HG03565 (cell line): ENCODE measurements around the gene GNS.
"Not testable (repeated sequence)": the region's sequence is repeated elsewhere in the genome, so short reads cannot be mapped to it uniquely, and the experiment has no call there.

Experiments used
- ATAC-seq: cut with Tn5 transposase; IDR thresholded peaks from one replicate; pipeline ENCODE4 v1.9.1; 2021; ENCODE audit warnings: mild to moderate bottlenecking, moderate library complexity; ENCODE audit not compliant: unreplicated experiment

The GNS gene

DNA sequence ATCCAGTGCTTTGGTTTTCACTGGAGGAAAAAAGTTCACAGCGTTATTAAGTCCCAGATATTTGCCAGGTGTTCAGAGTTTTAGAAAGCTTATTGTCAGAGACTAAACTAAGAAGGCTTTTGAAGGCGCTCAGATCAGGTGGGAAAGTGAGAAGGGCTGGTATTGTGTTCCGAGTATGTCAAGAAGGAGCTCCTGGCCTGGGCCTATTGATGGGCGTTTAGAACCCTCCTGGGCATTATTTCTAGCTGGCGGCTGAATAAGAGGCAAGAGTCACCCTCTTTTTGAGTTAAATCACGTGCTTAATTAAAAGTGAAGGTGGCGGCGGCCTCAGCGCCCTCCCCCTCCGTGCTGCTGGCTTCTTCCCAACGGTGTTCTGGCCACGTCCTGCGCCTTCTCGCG lies 20.9 kb upstream of the GNS start:
- no peak for ATAC-seq

DNA sequence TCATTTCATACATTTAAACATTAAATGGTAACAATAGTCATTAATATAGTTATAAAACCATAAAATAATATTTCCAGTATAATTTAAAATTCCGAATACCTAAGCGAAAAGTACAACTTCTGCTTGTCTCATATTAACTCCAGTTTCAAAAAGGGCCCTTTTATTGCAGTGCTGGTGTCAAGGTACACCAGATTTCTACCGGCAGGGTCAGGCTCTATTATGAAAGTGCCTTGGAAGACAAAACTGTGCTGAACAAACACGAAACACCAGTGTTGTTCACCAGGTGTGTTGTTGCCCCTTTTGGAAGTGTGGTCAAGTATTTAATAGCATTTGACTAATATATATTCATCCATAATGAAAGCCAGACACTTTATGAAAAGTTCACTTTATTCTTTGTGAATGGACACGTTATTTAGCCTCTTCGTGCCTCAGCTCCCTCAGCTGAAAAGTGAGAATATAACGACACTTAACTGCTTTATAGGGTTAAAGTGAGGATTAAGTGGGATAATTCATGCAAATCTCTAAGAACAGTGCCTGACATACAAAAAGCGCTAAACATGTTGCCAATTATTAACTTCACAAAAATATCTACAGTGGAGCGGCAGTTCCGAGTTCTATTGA lies 20.3 kb upstream of the GNS start:
- ATAC-seq, result no peak

DNA sequence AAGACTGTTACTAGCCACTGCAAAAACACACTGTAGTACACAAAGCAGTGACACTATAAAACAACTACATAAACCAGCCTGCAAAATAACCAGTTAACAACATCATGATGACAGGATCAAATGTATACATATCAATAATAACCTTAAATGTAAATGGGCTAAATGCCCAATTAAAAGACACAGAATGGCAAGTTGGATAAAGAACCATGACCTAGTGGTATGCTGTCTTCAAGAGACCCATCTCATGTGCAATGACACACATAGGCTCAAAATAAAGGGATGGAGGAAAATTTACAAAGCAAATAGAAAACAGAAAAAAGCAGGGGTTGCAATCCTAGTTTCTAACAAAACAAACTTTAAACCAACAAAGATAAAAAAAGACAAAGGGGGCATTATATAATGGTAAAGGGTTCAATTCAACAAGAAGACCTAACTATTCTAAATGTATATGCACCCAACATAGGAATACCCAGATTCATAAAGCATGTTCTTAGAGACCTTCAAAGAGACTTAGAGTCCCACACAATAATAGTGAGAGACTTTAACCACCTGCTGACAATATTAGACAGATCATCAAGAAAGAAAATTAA lies 16.0 kb upstream of the GNS start:
- ATAC-seq, result not testable (repeated sequence)

DNA sequence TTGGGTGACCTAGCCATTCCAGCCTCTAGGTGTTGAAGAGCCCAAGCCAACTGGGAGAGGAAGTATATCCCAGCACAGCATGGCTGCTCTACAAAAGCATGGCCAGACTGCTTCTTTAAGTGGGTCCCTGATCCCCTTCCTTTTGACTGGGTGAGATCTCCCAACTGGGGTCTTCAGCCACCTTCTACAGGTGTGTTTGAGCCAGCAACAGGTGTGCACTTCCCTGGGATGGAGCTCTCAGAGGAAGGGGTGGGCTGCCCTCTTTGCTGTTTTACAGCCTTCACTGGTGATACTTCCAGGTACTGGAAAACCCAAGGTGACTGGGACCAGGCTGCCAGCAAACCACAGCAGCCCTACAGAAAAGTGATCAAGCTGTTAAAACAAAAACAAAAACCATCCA lies 14.2 kb upstream of the GNS start:
- no peak for ATAC-seq

DNA sequence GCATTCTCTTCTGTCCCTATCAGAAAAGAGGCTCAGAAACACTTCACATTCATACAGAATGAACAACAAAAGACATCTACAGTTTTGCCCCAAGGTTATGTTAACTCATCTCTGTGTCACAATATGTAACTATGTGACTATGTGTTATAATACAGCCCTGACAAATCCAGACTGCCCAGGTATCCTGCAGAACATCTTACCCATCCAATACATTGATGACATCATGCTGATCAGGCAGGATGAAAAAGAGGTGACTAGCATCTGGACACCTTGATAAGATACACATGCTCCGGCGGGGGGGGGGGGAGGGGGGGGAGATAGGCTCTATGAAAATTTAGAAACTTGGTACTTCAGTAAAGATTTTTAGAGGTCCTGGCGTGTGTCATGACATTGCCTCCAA lies 8.3 kb upstream of the GNS start:
- no peak for ATAC-seq

DNA sequence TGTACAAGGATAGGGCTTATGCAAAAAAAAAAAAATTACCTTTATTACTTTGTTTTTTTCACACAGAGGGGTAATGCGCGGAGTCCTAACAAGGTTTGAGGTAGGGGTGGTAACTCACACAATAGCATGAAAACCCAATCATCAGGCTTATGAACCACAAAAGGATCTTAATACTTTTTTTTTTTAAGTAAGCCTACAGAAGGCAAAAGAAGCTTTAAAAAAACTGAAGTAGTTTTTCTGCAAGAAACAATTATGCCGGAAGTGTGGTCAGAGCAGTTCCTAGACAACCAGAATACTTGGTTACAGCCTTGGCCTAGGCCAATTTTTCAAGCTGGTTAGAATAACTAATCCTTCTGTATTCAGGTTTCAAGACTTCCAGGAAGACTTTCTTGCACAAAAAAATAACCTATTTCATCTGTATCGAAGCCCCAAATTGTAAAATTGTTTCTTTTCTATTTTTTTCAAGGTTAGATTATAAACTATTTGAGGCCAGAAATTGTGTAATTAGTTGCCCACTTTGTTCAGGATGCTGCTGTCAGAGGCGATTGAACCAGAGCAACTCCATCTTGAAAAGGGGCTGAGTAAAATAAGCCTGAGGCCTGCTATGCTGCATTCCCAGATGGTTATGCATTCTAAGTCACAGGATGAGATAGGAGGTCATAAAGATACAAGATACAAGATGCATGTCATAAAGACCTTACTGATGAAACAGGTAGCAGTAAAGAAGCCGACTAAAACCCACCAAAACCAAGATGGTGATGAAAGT lies 1.8 kb upstream of the GNS start:
- no peak for ATAC-seq

DNA sequence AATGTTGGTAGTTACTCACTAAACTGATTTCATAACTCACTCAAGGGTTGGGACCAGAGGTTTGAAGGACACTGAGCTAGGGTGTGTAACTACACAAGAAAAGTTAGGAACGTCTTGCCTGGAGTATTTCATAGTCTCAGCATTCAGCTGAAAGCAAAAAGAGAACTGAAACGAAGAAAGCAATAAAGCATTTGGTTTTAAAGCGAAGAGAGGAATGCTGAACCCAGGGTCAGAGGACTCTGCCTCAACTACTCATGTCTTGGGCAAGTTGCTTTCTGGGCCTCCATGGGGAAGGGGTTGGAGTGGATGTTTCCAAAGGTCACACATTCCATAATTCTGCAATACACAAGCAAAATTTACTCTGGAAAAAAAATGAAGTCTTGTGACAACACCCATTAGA lies 1.4 kb downstream of the GNS start:
- ATAC-seq, result no peak

DNA sequence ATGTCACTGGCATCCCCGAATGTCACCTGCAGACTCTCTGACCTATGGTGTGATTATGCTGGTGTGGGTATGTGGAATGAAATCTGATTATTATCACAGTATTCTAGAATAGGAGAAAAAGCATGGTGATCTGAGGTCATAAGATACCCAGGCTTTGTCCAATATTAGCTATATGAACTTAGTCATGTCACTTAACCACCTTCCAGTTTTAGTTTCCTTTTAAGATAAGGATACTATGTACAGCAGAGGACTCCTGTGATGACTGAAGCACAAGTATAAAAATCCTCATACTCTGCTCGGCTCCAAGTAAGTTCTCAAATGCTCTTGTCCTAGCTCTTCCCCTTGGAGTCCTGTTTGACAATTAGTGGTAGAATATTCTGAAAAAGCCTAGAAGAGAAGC lies 2.8 kb downstream of the GNS start:
- peak; percentile 34 for ATAC-seq

DNA sequence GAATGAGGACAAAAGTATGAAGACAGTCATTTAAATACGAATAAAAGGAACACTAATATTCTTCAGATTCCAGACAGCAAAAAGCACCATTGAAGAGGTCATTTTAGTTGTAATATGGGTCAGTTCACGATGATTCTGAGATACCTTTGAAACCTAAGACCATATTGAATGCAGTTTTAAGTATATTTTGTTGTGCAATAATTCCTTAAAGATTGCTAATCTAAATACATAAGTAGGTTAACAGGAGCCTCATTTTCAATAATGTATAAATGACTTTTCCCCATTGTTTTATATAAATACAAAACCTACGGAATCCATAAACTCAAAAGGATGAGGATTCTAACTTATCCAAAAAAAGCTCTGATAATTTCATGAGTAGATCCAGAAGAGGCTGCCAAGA lies 5.8 kb downstream of the GNS start:
- ATAC-seq, result no peak

DNA sequence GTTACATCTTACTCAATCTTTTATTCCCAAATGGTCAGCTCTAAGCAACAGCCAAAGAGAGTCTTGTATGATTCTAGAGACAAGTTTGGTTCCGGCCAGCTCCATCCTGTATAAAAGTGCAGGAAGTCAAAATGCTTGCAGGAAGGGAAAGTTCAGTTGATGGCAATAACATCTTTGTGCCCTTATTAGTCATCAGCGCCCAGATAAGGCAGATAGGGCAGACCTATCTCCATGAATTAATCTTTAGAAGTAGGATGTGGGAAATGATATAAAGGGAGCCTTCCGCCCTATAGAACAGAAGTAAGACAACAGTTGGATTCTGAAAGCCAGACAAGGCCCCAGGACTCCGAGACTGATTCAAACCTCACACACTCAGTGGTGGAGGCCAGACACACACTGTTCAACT lies 6.4 kb downstream of the GNS start:
- no peak for ATAC-seq

DNA sequence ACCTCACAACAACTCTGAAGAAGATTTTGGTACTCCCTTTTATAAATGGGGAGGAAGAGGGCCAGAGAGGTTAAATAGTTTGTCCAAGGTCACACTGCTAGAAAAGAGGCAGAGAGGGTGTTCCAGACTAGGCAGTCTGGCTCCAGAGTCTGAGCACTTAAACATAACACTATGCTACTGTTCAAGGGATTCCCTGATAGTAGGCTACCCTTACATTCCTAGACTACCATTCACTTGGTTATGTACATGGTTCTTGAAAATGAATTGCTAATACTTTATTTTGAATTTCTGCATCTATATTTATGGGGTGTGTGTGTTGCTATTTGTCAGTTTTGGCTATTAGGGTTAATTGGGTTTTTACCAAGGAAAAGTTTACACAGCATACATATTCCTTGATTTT lies 7.2 kb downstream of the GNS start:
- no peak for ATAC-seq

DNA sequence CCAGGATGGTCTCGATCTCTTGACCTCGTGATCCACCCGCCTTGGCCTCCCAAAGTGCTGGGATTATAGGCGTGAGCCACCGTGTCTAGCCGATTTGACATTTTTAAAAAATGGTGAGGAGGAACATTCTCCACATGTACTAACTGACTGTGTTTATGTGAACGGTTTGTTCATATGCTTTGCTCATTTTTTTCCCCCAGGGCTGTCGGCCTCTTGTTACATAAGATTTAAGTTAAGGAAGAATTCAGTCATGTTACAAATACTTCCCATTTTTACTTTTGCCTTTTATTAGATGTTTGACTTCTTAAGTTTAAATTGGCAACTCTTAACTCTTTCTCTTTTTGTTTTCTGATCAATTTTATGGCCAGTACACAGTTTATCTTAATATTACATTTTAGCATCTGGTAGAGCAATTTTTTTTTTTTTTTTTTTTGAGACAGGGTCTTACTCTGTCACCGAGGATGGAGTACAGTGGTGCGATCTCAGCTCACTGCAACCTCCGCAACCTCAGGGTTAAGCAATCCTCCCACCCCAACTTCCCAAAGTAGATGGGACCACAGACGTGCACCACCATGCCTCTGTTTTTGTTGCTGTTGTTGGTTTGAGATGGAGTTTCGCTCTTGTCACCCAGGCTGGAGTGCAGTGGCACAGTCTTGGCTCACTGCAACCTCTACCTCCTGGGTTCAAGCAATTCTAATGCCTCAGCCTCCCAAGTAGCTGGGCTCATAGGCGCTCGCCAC lies 9.6 kb downstream of the GNS start:
- ATAC-seq, result no peak

DNA sequence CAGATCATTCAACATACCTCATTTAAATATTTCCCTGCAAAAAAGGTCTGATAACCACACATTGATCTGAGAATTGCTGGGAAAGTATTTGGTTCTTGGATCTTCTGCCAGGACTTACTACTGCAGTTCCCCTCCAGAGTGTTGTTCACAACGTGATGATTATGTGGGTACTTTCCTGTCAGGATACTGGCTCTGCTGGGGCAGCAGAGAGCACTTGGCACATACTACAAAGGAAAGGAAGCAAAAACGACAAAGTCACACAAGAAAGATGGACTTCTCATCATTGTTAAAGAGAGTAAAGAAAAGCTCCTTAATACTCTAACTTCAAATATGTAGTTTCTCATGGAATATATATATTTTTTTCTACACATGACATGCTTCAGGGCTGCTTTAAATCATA lies 11.5 kb downstream of the GNS start:
- no peak for ATAC-seq

DNA sequence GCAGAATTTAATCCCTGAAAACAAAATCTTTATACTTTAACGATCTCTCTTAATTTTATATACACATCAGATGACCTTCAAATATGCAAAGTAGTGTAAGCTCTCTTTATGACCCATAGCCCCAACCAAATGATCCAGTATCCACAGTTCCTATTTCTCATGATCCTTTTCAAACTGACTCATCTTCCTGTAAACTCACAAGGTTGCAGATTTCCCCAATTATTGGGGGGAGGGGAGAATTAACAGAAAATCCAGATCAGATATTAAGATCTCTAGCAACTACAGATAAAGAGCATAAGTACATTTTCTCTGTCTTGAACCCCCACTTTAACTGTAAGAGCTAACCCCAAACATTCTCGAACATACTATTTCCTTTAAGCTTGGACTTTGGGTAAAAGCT lies 12.5 kb downstream of the GNS start:
- no peak for ATAC-seq

DNA sequence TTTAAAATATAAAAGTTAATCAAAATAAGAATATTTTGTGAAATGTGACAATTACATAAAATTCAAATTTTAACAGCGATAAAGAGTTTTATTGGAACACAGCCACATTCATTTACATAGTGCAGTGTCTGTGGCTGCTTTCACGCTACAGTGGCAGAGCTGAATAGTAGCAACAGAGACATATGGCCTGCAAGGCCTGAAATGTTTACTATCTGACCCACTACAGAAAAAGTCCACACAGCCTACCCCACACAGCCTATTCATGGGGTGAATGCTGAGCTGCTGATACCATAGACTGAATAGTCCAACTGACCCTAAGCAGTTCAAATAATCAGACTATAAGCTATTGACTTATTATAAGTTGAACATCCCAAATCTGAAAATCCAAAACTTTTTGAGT lies 13.2 kb downstream of the GNS start:
- ATAC-seq, result no peak

DNA sequence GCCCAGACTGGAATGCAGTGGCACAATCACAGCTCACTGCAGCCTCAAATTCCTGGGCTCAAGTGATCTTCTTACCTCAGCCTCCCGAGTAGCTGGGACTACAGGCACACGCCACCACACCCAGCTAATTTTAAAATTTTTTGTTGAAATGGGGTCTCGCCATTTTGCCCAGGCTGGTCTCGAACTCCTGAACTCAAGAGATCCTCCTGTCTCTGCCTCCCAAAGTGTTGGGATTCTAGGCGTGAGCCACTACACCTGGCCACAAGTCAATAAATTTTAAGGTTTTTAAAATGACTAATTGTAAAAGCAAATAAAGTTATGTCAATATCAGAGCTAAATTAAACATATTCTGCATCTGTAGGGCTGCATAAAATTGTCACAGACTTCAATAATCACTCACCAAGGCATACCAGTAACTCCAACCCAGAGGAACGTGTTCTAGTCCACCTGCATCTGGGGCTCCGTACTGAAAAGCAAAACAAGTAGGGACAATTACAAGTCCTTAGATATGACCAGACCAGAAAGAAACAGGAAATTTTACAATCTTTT lies 13.9 kb downstream of the GNS start:
- ATAC-seq, result no peak

DNA sequence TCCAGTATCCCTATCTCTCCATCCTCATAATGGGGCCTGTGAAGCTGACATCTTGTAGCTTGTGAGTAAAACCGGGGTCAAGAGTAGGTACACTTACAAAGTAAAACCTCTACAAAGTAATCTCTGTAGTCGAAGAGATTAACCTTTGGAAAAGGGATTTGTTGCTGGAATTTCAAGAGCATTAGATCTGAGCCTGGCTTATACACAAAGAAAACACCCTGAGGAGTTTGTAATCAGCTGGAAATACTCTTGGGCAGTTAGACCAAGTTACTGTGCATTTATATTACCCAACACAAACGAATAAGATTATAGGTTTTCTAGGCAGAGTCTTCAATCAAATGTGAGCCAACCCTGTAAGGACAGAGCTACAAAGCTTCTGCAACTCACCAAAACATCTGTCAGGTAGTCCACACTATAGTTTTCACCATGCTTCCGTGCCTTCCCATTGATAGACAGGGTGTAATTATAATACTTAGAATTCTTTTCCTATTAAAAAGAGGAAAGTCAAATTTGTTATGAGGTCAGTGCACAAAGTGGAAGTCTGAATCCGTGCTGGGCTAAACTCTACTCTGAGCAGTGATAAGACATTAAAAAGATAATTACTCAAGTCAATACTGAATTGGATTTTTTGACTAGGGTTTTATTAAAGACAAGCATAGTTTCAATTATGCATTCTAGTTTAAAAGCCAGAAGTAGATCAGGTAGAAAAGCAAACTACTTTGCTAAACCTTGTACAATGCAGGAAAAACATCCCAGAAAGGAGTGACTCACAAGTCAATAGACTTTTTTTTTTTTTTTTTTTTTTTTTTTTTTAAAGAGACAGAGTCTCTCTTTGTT lies 14.6 kb downstream of the GNS start:
- no peak for ATAC-seq

DNA sequence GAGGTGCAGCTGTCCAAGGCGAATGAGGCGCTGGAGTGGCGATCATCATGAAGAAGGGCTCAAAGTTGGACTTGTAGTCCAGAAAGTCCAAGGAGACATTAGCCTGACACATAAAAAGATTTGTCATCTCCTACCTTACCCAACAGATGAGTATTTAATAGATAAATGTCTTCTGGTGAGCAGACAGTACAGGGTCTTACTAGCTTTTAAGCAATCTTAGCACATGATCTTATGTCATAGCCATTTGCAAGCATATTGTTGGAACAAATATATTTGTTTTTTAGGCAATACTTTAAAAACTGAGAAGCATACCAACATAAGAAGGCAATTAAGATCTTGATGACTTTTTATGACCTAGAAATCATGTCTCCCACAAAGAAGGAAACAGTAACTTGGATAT lies 16.0 kb downstream of the GNS start:
- ATAC-seq, result no peak

DNA sequence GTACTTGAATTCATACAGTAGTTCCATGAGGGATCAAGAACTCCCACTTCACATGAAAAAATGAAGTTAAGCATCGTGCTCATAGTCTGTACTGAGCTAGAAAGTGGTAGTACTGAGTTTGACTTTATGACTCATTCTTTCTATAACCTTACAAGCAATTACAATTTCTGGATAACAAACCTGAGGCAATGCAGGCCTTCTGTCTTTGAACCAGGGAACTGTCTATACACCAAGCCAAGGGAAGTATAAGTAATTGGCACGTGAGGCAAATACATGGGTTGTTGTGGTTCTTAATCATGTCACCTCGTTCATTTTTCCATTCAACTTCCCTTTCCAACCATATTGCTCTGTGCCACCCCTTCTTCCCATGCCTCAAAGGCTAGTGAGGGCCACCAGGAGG lies 16.8 kb downstream of the GNS start:
- ATAC-seq, result no peak

DNA sequence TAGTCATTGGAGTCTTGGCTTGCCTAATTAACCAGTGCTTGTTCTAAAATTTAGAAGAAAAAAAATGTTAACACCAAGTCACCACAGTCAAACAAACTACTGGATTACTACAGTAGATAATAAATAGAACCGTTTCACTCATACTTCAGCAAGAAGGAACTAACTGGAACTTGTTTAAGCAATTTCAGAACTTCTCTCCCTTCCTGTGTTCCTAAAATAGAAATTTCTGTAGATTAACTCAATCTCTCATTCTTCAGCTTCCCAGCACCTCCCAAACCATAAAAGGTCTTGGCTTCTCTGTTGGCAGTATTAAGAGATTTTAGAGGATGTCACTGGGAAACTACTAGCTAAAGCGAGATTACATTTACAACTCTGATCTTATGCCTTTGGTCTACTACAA lies 18.6 kb downstream of the GNS start:
- no peak for ATAC-seq

DNA sequence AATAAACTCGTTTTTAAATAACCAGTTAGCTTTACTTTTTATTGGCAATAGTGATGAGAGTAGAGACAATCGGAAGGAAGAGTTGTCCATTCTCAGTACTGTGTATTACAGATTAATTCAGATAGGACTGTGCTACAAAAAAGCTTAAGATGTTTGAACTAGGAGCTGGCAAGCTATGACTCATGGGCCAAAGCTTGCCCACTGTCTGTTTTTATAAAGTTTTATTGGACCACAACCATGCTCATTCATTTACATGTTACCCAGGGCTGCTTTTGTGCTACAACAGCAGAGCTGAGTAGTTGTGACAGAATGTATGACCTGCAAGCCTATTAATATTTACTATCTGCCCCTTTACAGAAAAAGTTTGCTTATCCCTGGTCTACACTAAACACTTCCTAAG lies 19.4 kb downstream of the GNS start:
- no peak for ATAC-seq
